Measurements from ENCODE around the gene SAPCD1.

SAPCD1 gene

GRCh38 chr6:31750411-31751022, 11.9 kb upstream of the SAPCD1 start:
- no peak for DNase-seq (ENCODE audit: low read depth in 2 of 2)

DNA sequence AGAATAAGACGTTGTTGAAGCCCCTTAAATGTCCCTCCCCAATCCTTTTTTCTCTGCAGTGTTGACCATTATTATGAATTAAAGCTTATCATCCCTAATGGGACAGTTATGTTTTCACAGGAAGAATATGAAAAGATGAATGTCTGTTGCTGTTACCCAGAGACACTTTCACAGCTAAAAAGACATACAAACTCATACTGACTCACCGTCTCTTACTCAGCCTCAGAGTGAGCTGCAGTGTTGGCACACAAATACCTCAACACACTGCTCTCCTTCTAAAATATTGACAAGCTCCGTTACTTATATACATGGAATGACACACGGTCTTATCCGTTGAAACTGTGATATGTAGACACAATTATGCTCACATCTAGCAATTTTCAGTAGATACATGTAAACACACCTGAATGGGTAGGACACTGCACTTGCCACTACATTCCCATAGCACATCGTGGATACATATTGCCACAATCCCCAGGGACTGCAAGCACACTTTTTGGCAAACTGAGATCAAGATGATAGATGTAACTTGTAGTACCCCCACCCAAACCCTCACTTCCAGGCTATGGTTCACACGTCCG, 9.6 kb upstream of the SAPCD1 start:
- no peak for DNase-seq (ENCODE audit: low read depth in 2 of 2)

DNA sequence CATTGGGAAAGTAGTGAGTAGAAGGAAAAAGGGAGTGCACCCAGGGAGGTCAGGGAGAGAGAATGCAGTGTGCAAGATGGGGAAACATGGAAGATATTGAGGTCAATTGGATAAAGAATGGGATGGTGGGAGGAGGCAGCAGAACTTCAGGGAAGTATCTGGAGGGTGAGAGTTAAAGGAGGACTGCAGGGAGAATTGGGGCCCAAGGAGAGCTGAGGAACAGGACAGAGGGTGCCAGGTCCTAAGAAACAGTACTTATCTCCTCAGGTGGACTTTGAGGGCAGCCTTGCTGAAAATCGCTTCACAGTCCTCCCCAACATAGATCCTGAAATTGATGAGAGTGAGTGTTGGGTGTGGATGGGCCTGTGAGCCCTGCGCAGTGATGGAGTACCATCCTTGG, 4.2 kb upstream of the SAPCD1 start:
- no peak for DNase-seq (ENCODE audit: low read depth in 2 of 2)

DNA sequence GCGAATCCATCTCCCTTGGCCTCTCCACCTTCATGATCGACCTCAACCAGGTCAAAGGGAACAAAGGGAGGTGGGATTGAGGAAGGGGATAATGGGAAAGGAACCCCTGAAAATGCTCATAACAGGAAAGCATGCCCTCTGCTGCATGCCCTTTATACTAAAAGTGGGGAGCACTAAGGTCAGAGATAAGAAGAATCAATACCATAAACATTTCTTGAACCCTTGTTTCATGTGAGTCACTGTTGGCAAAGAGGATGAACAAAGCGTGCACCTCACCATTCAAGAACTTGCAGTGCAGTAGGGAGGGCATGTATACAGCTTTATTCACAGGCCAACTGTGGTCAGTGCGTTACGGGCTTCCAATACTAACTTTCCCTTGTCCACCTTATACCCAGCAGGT, 1.7 kb upstream of the SAPCD1 start:
- DNase-seq (ENCODE audit: low read depth in 2 of 2), result no peak

DNA sequence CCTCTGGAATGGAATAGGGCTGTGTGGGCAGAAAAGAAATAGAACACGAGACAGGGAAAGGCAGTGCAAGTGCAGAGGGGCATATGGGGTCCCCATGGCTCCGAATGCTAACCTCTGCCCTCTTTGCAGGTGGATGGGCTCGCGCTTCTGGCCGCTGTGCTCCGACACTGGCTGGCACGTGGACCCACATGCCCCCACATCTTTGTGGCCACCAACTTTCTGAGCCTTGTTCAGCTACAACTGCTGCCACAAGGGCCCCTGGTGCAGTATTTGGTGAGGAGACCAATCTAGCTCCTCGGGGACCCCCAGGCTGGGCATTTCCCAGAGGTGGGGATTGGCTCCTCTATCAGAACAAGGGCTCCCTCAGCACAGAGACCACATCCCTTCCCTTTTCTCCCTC, 1.1 kb upstream of the SAPCD1 start:
- no peak for DNase-seq (ENCODE audit: low read depth in 2 of 2)

DNA sequence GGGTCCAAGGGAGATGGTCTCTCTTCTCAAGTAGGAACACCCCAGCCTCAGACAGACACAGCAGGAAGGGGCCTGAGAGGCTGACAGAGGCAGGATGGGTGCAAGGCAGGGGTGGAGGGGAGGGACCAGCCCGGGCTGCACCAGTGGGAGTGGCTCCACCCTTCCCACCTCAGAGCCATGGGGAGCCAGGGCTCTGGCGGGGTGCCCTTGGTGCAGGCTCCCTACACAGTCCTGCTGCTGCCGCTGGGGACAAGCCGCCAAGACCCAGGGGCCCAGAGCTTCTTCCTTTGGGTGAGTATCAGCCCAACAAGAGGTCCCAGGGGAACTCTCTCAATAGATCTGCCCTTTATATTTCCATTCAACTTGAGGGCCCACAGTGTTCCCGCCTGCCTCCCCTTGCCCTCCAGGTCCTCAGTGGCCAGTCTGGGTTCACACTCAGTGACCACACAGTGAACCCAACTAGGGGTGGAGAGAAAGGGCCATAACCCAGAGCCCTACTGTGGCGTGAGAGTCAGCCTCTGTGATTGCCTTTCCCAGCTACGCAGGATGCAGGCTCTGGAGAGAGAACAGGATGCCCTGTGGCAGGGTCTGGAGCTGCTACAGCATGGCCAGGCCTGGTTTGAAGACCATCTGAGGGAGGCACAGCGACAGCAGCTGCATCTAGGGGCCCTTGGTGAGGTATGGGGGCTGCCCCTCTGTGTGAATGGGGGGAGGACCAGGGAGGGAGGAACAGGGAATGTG, 592 bp downstream of the SAPCD1 start:
- DNase-seq (ENCODE audit: low read depth in 2 of 2), result no peak

- no peak for DNase-seq (ENCODE audit: low read depth in 2 of 2)
Measured at GRCh38 chr6:31763619-31763940, 1.1 kb downstream of the SAPCD1 start.

- no peak for DNase-seq (ENCODE audit: low read depth in 2 of 2)
Measured at GRCh38 chr6:31764198-31764597, 1.7 kb downstream of the SAPCD1 start.

GRCh38 chr6:31765559-31765909, 3.1 kb downstream of the SAPCD1 start:
- DNase-seq (ENCODE audit: low read depth in 2 of 2), result no peak

DNA sequence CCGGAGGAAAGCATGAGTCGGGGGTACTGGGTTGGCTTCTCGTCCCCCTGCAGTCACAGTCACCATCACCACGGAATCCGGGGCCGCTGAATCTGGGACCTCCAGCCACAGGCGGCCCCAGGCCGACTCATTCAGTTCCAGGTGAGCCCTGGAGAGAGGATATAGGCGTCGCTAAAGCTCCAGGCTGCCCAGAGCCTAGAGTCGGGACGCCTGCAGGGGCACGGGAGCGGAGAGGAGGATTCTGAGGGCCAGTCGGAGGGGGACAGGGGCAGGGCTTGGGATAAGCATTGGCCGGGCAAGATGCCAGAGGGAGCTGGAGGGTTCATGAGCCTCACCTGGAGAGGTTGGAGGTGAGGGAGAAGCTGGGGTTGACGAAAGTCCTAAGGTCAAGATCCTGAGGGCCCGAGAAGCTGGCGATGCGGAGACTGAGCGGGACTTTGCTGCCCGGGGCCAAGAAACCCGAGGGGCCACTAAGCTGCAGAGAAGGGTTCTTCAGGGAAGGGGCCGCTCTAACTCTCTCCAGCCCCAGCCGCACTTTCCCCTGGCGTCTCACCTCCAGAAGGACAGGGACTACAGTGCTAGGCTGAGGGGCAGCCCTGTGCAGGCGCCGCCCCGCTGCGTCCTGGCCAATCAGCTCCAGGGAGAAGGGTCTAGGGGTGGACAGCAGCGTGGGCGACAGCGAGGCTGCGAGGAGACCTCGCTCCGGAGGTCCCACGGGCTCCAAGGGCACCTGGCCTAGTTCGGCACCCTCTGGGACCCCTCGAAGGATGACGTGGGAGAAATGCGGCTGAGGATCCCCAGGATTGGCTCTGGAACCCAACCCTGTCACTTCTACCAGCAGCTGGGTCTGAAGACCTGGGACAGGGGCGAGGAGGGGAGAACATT, 3.7 kb downstream of the SAPCD1 start:
- no peak for DNase-seq (ENCODE audit: low read depth in 2 of 2)

- DNase-seq (ENCODE audit: low read depth in 2 of 2), result no peak
Measured at GRCh38 chr6:31767096-31767645, 4.7 kb downstream of the SAPCD1 start.

- no peak for DNase-seq (ENCODE audit: low read depth in 2 of 2)
Measured at GRCh38 chr6:31768363-31769257, 6.2 kb downstream of the SAPCD1 start.

- peak; percentile 61 to 73 for DNase-seq (ENCODE audit: low read depth in 2 of 2)
Measured at GRCh38 chr6:31769684-31770371, 7.4 kb downstream of the SAPCD1 start.

DNA sequence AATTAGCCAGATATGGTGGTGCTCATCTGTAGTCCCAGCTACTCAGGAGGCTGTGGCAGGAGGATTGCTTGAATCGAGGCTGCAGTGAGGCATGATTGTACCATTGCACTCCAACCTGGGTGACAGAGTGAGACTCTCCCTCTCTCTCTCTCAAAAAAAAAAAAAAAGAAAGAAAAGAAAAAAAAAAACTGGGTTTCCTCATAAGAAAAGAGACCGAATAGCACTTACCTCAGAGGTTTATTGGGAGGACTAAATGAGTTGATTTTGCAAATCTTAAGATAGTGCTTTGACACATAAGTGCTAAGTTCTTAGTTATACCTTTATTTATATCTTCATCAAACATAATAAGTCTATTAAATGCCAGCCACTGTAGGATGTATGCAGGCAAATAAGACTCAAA, 8.4 kb downstream of the SAPCD1 start:
- DNase-seq (ENCODE audit: low read depth in 2 of 2), result no peak

- DNase-seq (ENCODE audit: low read depth in 2 of 2), result no peak
Measured at GRCh38 chr6:31771992-31772358, 9.5 kb downstream of the SAPCD1 start.

GRCh38 chr6:31775184-31775583, 12.7 kb downstream of the SAPCD1 start:
- no peak for DNase-seq (ENCODE audit: low read depth in 2 of 2)

- DNase-seq (ENCODE audit: low read depth in 2 of 2), result no peak
Measured at GRCh38 chr6:31775633-31776484, 13.4 kb downstream of the SAPCD1 start.

DNA sequence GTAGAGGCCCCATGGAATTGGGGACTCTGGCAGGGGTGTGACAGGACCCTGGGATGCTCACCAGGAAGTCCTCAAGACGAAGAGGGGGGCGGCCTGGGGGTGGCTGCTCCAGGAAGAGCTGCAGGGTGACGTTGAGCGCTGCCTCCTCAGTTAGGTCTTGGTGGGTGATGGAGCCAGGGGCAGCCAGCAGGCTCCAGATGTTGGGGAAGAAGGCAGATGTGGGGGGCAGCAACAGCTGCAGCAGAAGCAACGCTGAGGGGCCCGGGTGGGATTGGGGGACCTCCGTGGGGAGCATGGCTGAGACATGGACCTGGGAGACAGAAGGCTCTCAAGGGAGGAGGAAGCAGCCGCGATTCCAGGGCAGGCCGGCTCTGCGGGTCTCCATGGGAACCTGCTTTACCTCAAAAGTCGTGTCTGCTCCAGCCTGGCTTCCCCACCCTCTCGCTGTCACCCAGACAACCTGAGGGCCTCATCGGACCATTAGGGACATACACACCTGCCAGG, 14.1 kb downstream of the SAPCD1 start:
- DNase-seq (ENCODE audit: low read depth in 2 of 2), result peak in 1 of 2 experiments; percentile 11

- DNase-seq (ENCODE audit: low read depth in 2 of 2), result peak; percentile 51 to 73
Measured at GRCh38 chr6:31776989-31777666, 14.7 kb downstream of the SAPCD1 start, which contains the start of gene VWA7. VWA7 (minus strand) TSS chr6:31777328; CDS start chr6:31776779, 549 bp downstream.
